ENCODE data around the gene YOD1. TPM values are rescaled to one million over a fixed set of nuclear protein-coding genes. Genes with fewer than 3 reads are reported as not detected.
A peak's percentile ranks its signal among the peaks of the same experiment; 100 is the strongest.

The YOD1 gene
- total RNA-seq, 1 experiment from 2014 or later, result 12.5 TPM

DNA sequence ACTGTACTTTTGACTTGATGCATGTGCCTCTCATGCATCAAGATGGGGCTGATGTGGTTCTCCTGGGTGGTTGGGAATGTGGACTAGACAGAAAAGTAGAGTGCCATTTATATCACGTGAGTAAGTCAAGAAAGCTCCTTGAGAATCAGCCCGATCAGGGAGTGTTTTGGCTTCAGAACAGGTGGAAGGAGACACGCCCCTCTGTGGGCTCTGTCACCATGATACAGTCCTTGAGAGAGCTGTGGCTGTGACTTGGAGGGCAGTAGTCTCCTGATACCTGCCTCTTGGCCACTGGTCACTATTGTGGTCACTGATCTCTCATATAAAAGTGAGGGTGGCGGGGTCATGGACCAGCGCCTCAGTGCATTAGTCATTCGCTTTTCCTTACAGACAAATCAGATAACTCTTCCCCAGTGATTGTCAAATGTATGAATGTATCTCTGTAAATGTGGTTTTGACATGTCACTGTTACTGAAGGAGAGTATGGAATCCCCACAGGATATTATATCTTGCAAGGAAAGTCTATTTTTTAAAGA lies 28.8 kb upstream of the YOD1 start:
- no peaks in the 10 kb centered on the region for H3K9me2 ChIP-seq (ENCODE audit: insufficient read depth)
- H3K4me3 ChIP-seq, result no peak overlapping the region
- peak in 1 of 2 experiments; percentile 12 for DNase-seq
- no peaks in the 10 kb centered on the region for H3K9me3 ChIP-seq (ENCODE audit: insufficient read depth, low read depth)
- H3K4me1 ChIP-seq (replicated peaks; ENCODE audit: insufficient read depth), result peaks cover 7% of the 10 kb centered on the region; the same call in 1 of the 2 replicates
- ChIA-PET POLR2A (ENCODE audit: unreplicated experiment) (interaction anchor here (0.5 to 0.6 kb wide), 3 partner anchors 108 to 445 kb away, joined by 3 to 4 read pairs (median 4); no protein-coding TSS in a partner anchor), CTCF (interaction anchor here (0.5 kb wide), 1 partner anchor 11 kb away, joined by 4 read pairs; no protein-coding TSS in a partner anchor)
- H3F3A ChIP-seq (ENCODE audit: insufficient read depth, low read depth), result peaks cover 4% of the 10 kb centered on the region; the same call in 1 of the 2 replicates
- H3K4me2 ChIP-seq, result no peak overlapping the region
- BruUV-seq (replicated peaks), result no TSS peak
- no peaks in the 10 kb centered on the region for H3K36me3 ChIP-seq (ENCODE audit: low read depth)
- no peak overlapping the region for H2AFZ ChIP-seq
- H3K27ac ChIP-seq, result no peak overlapping the region
- no peaks in the 10 kb centered on the region for H3K79me2 ChIP-seq (ENCODE audit: low read depth)
- no peaks in the 10 kb centered on the region for H4K20me1 ChIP-seq (ENCODE audit: insufficient read depth)
- intact Hi-C loops (cut with micrococcal nuclease; ENCODE audit: unreplicated experiment), result loop anchor here (2.0 to 10.0 kb wide), 5 partner anchors 97 to 472 kb away; no protein-coding TSS in a partner anchor
- TF ChIP-seq, protein P1, sequence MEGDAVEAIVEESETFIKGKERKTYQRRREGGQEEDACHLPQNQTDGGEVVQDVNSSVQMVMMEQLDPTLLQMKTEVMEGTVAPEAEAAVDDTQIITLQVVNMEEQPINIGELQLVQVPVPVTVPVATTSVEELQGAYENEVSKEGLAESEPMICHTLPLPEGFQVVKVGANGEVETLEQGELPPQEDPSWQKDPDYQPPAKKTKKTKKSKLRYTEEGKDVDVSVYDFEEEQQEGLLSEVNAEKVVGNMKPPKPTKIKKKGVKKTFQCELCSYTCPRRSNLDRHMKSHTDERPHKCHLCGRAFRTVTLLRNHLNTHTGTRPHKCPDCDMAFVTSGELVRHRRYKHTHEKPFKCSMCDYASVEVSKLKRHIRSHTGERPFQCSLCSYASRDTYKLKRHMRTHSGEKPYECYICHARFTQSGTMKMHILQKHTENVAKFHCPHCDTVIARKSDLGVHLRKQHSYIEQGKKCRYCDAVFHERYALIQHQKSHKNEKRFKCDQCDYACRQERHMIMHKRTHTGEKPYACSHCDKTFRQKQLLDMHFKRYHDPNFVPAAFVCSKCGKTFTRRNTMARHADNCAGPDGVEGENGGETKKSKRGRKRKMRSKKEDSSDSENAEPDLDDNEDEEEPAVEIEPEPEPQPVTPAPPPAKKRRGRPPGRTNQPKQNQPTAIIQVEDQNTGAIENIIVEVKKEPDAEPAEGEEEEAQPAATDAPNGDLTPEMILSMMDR (conservative IDR thresholded peaks at IDR 0.05), result no peak
- TF ChIP-seq EZH2 (IDR thresholded peaks at IDR 0.05; ENCODE audit: low read depth), result no peak
- H3K27me3 ChIP-seq (ENCODE audit: insufficient read depth, low read depth), result no peaks in the 10 kb centered on the region

DNA sequence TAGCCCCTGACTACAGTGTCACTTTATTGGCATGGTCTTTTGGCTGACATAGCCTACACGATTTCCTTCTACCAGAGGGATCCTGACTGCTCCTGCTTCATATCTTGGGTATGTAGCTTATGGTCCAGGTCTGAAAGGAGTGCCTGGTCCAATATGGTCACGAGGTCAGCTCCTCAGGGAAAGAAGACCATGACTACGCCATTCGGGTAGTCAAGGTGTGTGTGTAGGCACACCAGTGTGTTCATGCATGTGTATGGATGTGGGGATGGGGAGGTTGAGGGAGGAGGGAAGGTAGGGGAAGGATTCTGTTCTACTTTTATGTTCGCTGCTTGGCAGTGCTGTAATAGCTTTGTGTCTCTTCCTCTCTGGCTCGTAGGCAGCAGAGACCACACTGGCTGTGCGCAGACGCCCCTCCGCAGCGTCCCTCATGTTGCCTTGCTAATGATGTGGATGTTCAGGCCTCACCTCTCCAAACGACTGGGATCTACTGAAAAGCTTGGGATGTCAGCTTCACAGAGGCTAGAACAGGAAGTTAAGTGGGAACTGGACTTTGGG lies 27.6 kb upstream of the YOD1 start:
- DNase-seq, result no peak
- Histone ChIP-seq H3K4me2 (no peak overlapping the region), H3K79me2 (ENCODE audit: low read depth) (no peaks in the 10 kb centered on the region), H3K9me2 (ENCODE audit: insufficient read depth) (no peaks in the 10 kb centered on the region), H3K27me3 (ENCODE audit: insufficient read depth, low read depth) (no peaks in the 10 kb centered on the region), H3K36me3 (ENCODE audit: low read depth) (no peaks in the 10 kb centered on the region), H3K4me1 (replicated peaks; ENCODE audit: insufficient read depth) (no peaks in the 10 kb centered on the region), H3K27ac (no peak overlapping the region), H2AFZ (no peak overlapping the region), H4K20me1 (ENCODE audit: insufficient read depth) (no peaks in the 10 kb centered on the region), H3K4me3 (no peak overlapping the region), H3F3A (ENCODE audit: insufficient read depth, low read depth) (peaks cover 4% of the 10 kb centered on the region; the same call in 1 of the 2 replicates), H3K9me3 (ENCODE audit: insufficient read depth, low read depth) (no peaks in the 10 kb centered on the region)
- intact Hi-C loops (cut with micrococcal nuclease; ENCODE audit: unreplicated experiment), result loop anchor here (2.0 to 5.0 kb wide), 4 partner anchors 96 to 471 kb away; no protein-coding TSS in a partner anchor
- TF ChIP-seq EZH2 (IDR thresholded peaks at IDR 0.05; ENCODE audit: low read depth), result no peak
- TF ChIP-seq, protein P1 (conservative IDR thresholded peaks at IDR 0.05), result no peak
- BruUV-seq (replicated peaks), result no TSS peak
- POLR2A ChIA-PET (ENCODE audit: unreplicated experiment), result no interaction called here
- CTCF ChIA-PET, result no interaction called here

GRCh38 chr1:207077470-207078377 lies 26.7 kb upstream of the YOD1 start:
- Histone ChIP-seq H3K36me3 (ENCODE audit: low read depth) (no peaks in the 10 kb centered on the region), H3K27me3 (ENCODE audit: insufficient read depth, low read depth) (no peaks in the 10 kb centered on the region), H3F3A (ENCODE audit: insufficient read depth, low read depth) (peaks cover 2% of the 10 kb centered on the region; the same call in 1 of the 2 replicates), H3K9me3 (ENCODE audit: insufficient read depth, low read depth) (no peaks in the 10 kb centered on the region), H3K27ac (no peak overlapping the region), H3K79me2 (ENCODE audit: low read depth) (no peaks in the 10 kb centered on the region), H3K4me2 (no peak overlapping the region), H3K4me1 (replicated peaks; ENCODE audit: insufficient read depth) (no peaks in the 10 kb centered on the region), H2AFZ (no peak overlapping the region), H3K4me3 (no peak overlapping the region), H3K9me2 (ENCODE audit: insufficient read depth) (no peaks in the 10 kb centered on the region), H4K20me1 (ENCODE audit: insufficient read depth) (no peaks in the 10 kb centered on the region)
- DNase-seq, result peak; percentile 61 to 67
- ChIA-PET CTCF (no interaction called here), POLR2A (ENCODE audit: unreplicated experiment) (no interaction called here)
- no TSS peak for BruUV-seq (replicated peaks)
- TF ChIP-seq EZH2 (IDR thresholded peaks at IDR 0.05; ENCODE audit: low read depth), result no peak
- TF ChIP-seq, protein P1 (conservative IDR thresholded peaks at IDR 0.05), result peak; percentile 95
- intact Hi-C loops (cut with micrococcal nuclease; ENCODE audit: unreplicated experiment), result loop anchor here (1.0 to 5.0 kb wide), 7 partner anchors 27 to 470 kb away; no protein-coding TSS in a partner anchor

All from PC-9 (cell line).